ENCODE measurements around the gene SLC35D1. TPM values are rescaled to one million over a fixed set of nuclear protein-coding genes. Genes with fewer than 3 reads are reported as not detected.

The SLC35D1 gene
- total and polyA plus RNA-seq, 2 of the 8 experiments (the other 6 are each of a cell fraction or from before 2014, with no cell fraction given): 1.2 to 2.7 TPM

- POLR2A ChIA-PET (ENCODE audit: partially characterized antibody): no interaction called here
- Histone ChIP-seq H3K27ac (ENCODE audit: low read depth, low read length) (no peak overlapping the region), H2BK12ac (ENCODE audit: low read depth, low read length) (no peak overlapping the region), H3K79me1 (ENCODE audit: low read depth, low read length) (no peaks in the 10 kb centered on the region), H3K23ac (ENCODE audit: insufficient read length) (no peak overlapping the region), H3K14ac (ENCODE audit: insufficient read length) (no peak overlapping the region), H4K8ac (ENCODE audit: extremely low read depth, insufficient read depth, low read length) (no peak overlapping the region), H4K91ac (replicated peaks; ENCODE audit: insufficient read length, low read length) (no peak overlapping the region), H3K18ac (ENCODE audit: extremely low read depth, low read length) (no peak overlapping the region), H2BK20ac (ENCODE audit: low read length) (no peak overlapping the region), H4K5ac (ENCODE audit: insufficient read length, low read depth, low read length) (no peak overlapping the region), H2AK5ac (ENCODE audit: low read depth, low read length) (no peak overlapping the region), H3K36me3 (ENCODE audit: control insufficient read depth in 2 of 4, insufficient read depth in 4 of 4, low read length in 3 of 4) (no peaks in the 10 kb centered on the region), H2BK15ac (ENCODE audit: low read length) (no peak overlapping the region), H2BK120ac (replicated peaks; ENCODE audit: low read depth, low read length) (no peak overlapping the region), H3K4me3 (ENCODE audit: extremely low read depth in 1 of 4, insufficient read depth in 2 of 4, low read depth in 3 of 4, low read length in 4 of 4) (no peak overlapping the region), H3K9me3 (ENCODE audit: insufficient read depth in 2 of 2, low read depth in 1 of 2, low read length in 1 of 2) (peaks cover 0 to 2% of the 10 kb centered on the region in 2 experiments; a peak in 1 of 4 replicates), H2AFZ (ENCODE audit: low read length) (no peak overlapping the region), H3K4me2 (ENCODE audit: insufficient read depth in 1 of 2, low read depth in 2 of 2, low read length in 2 of 2) (no peak overlapping the region), H3K23me2 (ENCODE audit: low read depth, low read length) (peaks cover 2% of the 10 kb centered on the region; the same call in 1 of the 2 replicates), H3K27me3 (replicated peaks in 1 of 4; ENCODE audit: control insufficient read depth in 3 of 4, extremely low read depth in 1 of 4, insufficient read depth in 3 of 4, low read length in 3 of 4) (peaks cover 0 to 1% (median 0%) of the 10 kb centered on the region in 4 experiments; a peak in 1 of 7 replicates), H2BK5ac (ENCODE audit: low read depth, low read length) (no peak overlapping the region), H3K4me1 (replicated peaks in 1 of 4; ENCODE audit: control insufficient read depth in 3 of 4, insufficient read depth in 4 of 4, low read length in 3 of 4) (no peaks in the 10 kb centered on the region), H3K4ac (replicated peaks; ENCODE audit: insufficient read length, low read depth, low read length) (no peak overlapping the region), H4K20me1 (replicated peaks in 1 of 2; ENCODE audit: control insufficient read depth in 1 of 2, insufficient read depth in 2 of 2, low read length in 2 of 2) (no peaks in the 10 kb centered on the region), H3K56ac (replicated peaks; ENCODE audit: insufficient read length, low read depth, low read length) (no peak overlapping the region), H3K79me2 (ENCODE audit: control insufficient read depth in 1 of 2, insufficient read depth in 2 of 2, low read length in 2 of 2) (no peaks in the 10 kb centered on the region), H3K9ac (replicated peaks in 1 of 4; ENCODE audit: extremely low read depth in 1 of 4, low read depth in 3 of 4, low read length in 3 of 4) (no peak overlapping the region)
- 85% methylated on average over 1 of the region's 1 CpG; no CpG with 5 or more reads in 1 of the 2 experiments for WGBS, 2 experiments (ENCODE audit: extremely low coverage in 1 of 2, insufficient coverage in 1 of 2, insufficient read length in 1 of 2, insufficient replicate concordance in 2 of 2, low coverage in 1 of 2, low lambda C conversion rate in 2 of 2, missing lambda C conversion rate in 1 of 2)
- TF ChIP-seq RFX5 (IDR thresholded peaks at IDR 0.05; ENCODE audit: borderline replicate concordance, low read depth, low read length): no peak
- no peak for TF ChIP-seq TBP (IDR thresholded peaks at IDR 0.05; ENCODE audit: low read depth, low read length)
- TF ChIP-seq ZNF274 (IDR thresholded peaks at IDR 0.05; ENCODE audit: borderline replicate concordance, extremely low read depth, low read length): no peak
- CTCF ChIA-PET (ENCODE audit: partially characterized antibody): interaction anchor here (1.0 to 1.6 kb wide), 3 partner anchors 36 to 93 kb away, joined by 3 to 4 read pairs (median 4); no protein-coding TSS in a partner anchor
- no peak for FAIRE-seq
- no peak for DNase-seq (ENCODE audit: low read depth in 1 of 2, low spot score in 2 of 2)
Measured at GRCh38 chr1:67089685-67090208, 35.8 kb upstream of the SLC35D1 start.
